NCI-H1105 treated with DMSO at 0.1 percent for 48 hours (cell line): ENCODE data around the gene NEB.
"Not testable (repeated sequence)": the region's sequence is repeated elsewhere in the genome, so short reads cannot be mapped to it uniquely, and the experiment has no call there.

Experiments used
- DNase-seq: peaks from one replicate; lab custom pipeline; 2025; lab: John Stamatoyannopoulos, UW

The NEB gene

DNA sequence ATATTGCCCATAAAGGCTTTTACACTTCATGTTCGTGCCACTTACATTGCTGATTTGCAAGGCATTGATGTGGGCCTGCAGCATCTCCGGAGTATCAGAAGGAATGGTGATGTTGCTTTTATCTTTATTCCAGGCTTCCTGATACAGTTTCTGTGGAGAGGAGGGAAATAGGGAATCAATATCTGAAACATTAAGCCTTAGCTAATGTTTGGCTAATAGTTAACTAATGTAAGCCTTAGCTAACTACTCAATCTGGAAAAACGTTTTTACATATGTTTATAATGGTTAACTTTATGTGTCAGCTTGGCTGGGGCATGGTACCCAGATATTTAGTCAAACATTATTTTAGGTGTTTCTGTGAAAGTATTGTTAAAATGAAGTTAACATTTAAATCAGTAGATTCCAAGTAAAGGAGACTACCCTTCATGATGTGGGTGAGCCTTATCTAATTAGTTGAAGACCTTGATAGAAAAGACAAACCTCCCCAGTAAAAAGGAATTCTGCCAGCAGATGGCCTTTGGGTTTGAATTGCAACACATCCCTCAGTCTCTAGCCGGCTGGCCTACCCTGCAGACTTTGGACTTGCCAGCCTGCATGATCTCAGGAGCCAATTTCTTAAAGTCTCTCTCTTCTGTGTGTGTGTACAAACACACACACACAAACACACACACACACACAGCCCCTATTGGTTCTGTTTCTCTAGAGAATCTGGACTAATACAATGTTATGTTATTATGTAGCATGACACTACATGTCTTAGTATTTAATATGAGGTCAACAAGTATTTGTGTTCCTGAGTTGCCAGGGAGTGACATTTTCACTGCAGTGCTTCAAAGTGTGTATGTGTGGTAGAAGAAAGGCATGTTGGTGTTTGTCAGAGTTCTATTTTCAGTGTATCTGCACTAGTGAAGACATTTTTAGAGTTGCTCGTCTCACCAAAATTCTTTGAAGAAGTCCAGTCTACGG is 126.5 kb downstream of the NEB start:
- not testable (repeated sequence) for DNase-seq

DNA sequence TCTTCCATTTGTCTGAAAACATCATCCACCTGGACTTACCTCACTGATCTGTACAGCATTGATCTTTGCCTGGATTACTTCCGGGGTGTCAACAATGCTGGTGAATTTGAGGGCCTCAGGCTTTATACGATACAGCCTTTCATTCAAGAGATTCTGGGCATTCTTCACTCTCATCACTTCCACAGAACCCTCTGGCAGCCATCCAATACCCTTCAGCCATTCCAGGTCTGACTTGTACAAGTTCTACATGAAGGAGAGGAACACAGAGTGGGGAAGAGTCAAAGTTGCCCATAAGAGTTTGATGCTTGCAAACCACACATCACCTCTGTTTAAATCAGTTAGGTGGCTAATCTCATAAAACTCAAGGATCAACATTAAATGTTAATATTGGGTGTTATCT is 130.7 kb downstream of the NEB start:
- not testable (repeated sequence) for DNase-seq

DNA sequence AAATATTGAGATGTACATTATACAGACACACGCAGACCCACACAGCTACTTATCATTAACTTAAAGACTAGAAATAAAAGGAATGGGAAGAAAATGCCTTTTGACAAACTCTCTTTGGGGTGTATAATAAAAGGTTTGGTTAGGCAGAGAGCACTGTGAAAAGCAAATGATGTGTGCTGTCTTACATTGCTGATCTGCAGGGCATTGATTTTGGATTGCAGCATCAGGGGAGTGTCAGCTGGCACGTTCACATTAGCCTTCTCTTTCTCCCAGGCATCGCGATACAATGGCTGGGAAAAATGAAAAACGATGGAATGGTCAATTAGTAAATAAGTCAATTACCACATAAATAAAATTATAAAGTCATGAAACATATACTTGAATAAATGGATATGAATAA is 131.9 kb downstream of the NEB start:
- not testable (repeated sequence) for DNase-seq

GRCh38 chr2:151601803-151602202 is 132.5 kb downstream of the NEB start:
- DNase-seq = not testable (repeated sequence)

GRCh38 chr2:151596903-151597608 is 137.2 kb downstream of the NEB start:
- DNase-seq = not testable (repeated sequence)

GRCh38 chr2:151591908-151592255 is 142.4 kb downstream of the NEB start:
- not testable (repeated sequence) for DNase-seq

DNA sequence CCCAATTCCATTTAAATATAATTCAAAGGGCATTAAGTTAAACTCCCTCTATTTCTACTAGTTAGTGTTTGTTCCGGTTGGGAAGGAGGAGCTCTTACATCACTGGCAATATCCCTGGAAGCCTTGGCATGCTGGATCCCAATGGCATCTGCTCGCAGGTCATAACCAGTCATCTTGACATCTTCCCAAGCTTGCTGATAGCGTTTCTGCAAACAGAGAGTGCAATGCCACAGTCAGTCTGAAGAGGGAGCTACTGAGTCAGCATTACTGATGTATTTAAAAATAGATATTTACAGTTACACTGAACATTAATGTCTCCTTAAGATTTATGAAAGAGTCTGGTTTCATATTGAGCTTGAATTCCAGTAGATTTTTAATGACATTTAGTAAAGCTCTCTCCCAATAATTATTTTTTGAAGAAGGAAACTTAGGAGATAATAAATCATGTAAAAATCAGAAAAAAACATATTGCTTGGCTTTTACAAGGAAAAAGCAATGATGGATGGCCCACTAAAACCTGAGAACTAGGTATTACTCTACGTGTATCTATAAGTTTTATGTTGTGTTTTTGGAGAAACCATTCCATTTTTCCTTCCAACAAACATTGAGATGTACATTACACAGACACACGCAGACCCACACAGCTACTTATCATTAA is 142.9 kb downstream of the NEB start:
- not testable (repeated sequence) for DNase-seq

DNA sequence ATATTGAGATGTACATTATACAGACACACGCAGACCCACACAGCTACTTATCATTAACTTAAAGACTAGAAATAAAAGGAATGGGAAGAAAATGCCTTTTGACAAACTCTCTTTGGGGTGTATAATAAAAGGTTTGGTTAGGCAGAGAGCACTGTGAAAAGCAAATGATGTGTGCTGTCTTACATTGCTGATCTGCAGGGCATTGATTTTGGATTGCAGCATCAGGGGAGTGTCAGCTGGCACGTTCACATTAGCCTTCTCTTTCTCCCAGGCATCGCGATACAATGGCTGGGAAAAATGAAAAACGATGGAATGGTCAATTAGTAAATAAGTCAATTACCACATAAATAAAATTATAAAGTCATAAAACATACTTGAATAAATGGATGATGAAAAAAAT is 153.0 kb downstream of the NEB start:
- DNase-seq = not testable (repeated sequence)

DNA sequence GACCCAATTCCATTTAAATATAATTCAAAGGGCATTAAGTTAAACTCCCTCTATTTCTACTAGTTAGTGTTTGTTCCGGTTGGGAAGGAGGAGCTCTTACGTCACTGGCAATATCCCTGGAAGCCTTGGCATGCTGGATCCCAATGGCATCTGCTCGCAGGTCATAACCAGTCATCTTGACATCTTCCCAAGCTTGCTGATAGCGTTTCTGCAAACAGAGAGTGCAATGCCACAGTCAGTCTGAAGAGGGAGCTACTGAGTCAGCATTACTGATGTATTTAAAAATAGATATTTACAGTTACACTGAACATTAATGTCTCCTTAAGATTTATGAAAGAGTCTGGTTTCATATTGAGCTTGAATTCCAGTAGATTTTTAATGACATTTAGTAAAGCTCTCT is 153.6 kb downstream of the NEB start:
- DNase-seq = not testable (repeated sequence)

GRCh38 chr2:151577116-151577515 is 157.2 kb downstream of the NEB start:
- DNase-seq = no peak

GRCh38 chr2:151576080-151576479 is 158.2 kb downstream of the NEB start:
- peak; percentile 67 for DNase-seq

DNA sequence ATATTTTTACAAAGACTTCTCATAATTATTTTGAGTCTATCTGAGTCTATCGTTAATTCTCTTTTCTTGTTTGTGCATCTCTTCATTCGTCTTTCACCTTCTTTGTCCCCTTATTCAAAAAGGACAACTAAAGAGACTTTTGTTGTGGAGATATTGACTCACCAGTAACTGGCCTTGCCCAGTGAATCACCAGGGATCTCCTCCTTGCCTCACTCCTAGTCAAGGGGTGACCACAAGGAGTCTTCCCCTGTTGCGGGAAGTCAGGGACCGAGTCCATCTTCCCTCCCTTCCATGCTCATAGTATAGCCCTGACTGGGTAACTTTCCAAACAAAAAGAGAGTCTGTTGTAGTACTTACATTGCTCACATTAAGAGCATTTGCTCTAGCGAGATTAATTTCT is 158.9 kb downstream of the NEB start:
- DNase-seq = no peak

- no peak for DNase-seq
These were observed 164.1 kb downstream of the NEB start for GRCh38 chr2:151570191-151570590.

DNA sequence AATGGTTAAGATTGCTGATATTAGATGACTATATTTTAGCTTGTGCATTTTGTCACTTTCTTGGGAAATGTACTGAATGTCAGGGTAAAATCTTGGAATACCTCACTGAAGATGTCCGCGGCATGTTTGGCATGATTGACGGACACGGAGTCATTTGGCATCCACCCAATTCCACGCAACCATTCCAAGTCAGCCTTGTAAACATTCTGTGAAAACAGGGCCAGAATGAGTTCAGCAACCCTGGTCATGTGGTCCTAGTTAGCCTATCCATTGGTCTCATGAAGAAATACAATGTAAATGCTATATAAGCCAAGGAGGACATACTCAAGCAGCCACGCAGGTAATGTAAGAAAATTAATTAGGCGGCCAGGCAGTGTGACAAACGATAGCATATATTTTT is 165.1 kb downstream of the NEB start:
- no peak for DNase-seq

- no peak for DNase-seq
These were observed 165.8 kb downstream of the NEB start for GRCh38 chr2:151568501-151568900.

DNA sequence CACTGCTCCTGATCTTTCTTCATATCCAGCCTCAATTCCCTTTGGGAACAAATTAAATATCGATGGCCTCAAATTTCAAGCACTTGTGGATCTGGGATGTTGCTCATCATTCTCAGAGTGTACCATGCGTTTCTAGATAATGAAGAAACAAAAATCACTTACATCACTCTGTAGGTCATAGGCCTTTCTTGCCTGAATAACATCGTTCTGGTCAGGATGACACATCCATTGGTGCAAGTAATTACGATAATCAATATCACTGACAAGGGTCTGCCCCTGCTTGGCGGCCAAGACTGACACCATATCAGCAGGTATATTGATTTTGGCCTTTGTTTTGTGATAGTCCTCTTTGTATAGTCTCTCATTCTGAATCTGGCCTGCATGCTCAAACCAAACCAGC is 167.3 kb downstream of the NEB start:
- no peak for DNase-seq

GRCh38 chr2:151562398-151562797 is 171.9 kb downstream of the NEB start:
- no peak for DNase-seq

GRCh38 chr2:151560289-151560688 is 174.0 kb downstream of the NEB start:
- no peak for DNase-seq

DNA sequence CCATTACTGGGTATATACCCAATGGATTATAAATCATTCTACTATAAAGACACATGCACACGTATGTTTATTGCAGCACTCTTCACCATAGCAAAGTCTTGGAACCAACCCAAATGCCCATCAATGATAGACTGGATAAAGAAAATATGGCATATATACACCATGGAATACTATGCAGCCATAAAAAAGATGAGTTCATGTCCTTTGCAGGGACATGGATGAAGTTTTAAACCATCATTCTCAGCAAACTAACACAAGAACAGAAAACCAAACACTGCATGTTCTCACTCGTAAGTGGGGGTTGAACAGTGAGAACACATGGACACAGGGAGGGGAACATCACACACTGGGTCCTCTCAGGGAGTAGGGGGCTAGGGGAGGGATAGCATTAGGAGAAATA is 174.8 kb downstream of the NEB start:
- not testable (repeated sequence) for DNase-seq

DNA sequence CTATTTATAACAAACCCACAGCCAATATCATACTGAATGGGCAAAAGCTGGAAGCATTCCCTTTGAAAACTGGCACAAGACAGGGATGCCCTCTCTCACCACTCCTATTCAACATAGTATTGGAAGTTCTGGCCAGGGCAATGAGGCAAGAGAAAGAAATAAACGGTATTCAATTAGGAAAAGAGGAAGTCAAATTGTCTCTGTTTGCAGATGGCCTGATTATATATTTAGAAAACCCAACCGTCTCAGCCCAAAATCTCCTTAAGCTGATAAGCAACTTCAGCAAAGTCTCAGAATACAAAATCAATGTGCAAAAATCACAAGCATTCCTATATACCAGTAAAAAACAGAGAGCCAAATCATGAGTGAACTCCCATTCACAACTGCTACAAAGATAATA is 176.4 kb downstream of the NEB start:
- not testable (repeated sequence) for DNase-seq

DNA sequence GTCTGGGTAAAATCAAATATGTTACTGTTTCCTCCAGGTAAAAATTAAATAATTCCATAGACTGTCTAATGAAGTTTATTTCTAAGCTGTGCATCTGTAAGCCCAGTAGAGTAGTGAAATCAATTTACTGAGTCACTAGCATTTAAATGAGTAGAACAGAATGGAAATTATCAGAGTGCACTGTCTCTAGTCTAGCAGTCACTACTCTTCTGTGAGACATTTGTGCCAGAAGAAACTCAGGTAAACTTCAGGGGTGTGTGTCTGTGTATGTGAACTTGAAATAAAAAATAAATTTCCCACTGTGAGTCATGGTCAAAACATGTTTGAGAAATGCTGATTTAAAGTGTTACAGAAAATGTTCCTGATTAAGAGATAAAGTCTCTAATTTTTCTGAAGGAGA is 178.2 kb downstream of the NEB start:
- no peak for DNase-seq

- no peak for DNase-seq
These were observed 182.0 kb downstream of the NEB start for GRCh38 chr2:151552287-151552686.

GRCh38 chr2:151551556-151551955 is 182.7 kb downstream of the NEB start:
- DNase-seq = no peak
